Kidney epithelial cell (primary cell): ENCODE results near the gene BRAT1. TPM values are rescaled to one million over a fixed set of nuclear protein-coding genes. Genes with fewer than 3 reads are reported as not detected.
A peak's percentile ranks its signal among the peaks of the same experiment; 100 is the strongest.
"Not testable (repeated sequence)": the region's sequence is repeated elsewhere in the genome, so short reads cannot be mapped to it uniquely, and the experiment has no call there.

Source experiments
- DNase-seq: peaks from one replicate; pipeline ENCODE4 v3.0.0-alpha.2; 2010; ENCODE audit warnings: low read depth
- H3K27me3 ChIP-seq: 2 replicates; pipeline ENCODE4 v1.6.0; 2011; ENCODE audit warnings: low read length; ENCODE audit not compliant: control insufficient read depth, insufficient read depth
- H3K36me3 ChIP-seq: 2 replicates; pipeline ENCODE4 v1.5.1; 2011; ENCODE audit warnings: low read length; ENCODE audit not compliant: control insufficient read depth, insufficient read depth
- H3K4me3 ChIP-seq: 2 replicates; pipeline ENCODE4 v1.5.1; 2011; ENCODE audit warnings: low read depth, mild to moderate bottlenecking, control low read depth, low read length
- total RNA-seq: library from RNA; depleted of rRNA; stranded (reverse); fragments of >200 nt; gene quantifications from 2 replicates; pipeline ENCODE4 v1.2.3, GENCODE V29; 2015
- TF ChIP-seq, protein P1 (sequence below): IDR thresholded peaks from 2 replicates; pipeline ENCODE4 v1.5.1; 2011; ENCODE audit warnings: mild to moderate bottlenecking, moderate library complexity, low read length, control low read depth, inconsistent platforms; ENCODE audit not compliant: insufficient read depth, poor library complexity, severe bottlenecking

BRAT1 gene
- total RNA-seq, 1 donor from 2014 or later = 40.1 TPM

DNA sequence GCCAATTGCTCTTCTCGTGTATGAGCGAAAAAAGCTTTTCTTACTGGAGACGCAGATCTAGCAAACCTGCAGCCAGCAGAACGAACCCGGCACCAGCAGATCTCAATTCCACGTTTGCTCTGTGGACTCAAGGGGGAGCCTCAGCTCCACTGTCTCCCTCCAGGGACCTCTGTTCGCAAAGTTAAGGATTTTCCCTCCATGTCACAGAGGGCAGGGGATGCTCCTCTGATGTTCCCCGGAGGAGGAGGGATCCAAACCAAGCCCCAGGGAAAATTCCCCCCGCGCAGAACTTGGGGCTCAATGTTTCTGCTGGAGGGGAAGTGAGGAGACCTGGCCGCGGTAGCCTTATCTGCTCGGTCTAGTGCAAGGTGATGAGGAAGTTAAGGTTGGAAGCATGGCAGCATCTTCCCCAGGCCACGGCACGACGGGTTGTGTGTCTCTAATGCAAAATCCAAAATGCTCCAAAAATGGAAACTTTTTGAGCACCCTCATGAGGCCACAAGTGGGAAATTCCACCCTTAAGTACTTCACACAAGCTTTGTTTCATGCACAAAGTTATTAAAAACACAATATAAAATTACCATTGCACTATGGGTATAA, 12.5 kb upstream of the BRAT1 start:
- TF ChIP-seq, protein P1, sequence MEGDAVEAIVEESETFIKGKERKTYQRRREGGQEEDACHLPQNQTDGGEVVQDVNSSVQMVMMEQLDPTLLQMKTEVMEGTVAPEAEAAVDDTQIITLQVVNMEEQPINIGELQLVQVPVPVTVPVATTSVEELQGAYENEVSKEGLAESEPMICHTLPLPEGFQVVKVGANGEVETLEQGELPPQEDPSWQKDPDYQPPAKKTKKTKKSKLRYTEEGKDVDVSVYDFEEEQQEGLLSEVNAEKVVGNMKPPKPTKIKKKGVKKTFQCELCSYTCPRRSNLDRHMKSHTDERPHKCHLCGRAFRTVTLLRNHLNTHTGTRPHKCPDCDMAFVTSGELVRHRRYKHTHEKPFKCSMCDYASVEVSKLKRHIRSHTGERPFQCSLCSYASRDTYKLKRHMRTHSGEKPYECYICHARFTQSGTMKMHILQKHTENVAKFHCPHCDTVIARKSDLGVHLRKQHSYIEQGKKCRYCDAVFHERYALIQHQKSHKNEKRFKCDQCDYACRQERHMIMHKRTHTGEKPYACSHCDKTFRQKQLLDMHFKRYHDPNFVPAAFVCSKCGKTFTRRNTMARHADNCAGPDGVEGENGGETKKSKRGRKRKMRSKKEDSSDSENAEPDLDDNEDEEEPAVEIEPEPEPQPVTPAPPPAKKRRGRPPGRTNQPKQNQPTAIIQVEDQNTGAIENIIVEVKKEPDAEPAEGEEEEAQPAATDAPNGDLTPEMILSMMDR = peak; percentile 45
- DNase-seq = no peak
- Histone ChIP-seq H3K27me3 (no peaks in the 10 kb centered on the region), H3K4me3 (no peak overlapping the region), H3K36me3 (peaks cover 3% of the 10 kb centered on the region)

- no peak for DNase-seq
- Histone ChIP-seq H3K36me3 (peaks cover 3% of the 10 kb centered on the region), H3K4me3 (no peak overlapping the region), H3K27me3 (no peaks in the 10 kb centered on the region)
- TF ChIP-seq, protein P1 = no peak
Measured at GRCh38 chr7:2566890-2567678, 11.8 kb upstream of the BRAT1 start.

DNA sequence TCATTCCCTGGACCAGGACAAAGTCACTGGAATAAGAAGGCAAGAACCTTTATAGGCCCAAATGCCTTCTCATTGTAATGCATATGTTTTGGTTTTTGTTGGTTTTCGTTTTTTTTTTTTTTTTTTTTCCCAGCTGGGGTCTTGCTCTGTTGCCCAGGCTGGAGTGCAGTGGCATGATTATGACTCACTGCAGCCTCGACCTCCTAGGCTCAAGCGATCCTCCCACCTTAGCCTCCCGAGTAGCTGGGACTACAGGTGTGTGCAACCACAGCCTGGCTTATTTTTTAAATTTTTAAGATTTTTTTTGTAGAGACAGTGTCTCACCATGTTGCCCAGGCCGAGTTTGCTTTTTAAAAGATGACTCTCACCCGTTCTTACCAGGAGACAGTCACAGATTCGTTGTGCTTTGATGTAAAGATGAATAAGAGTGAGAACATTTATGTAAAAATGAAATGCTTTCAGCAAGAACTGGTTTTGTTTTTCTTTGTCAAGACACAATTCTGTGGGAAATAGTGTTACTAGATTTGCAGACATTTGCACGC, 11.1 kb upstream of the BRAT1 start:
- Histone ChIP-seq H3K36me3 (peaks cover 3% of the 10 kb centered on the region), H3K4me3 (no peak overlapping the region), H3K27me3 (no peaks in the 10 kb centered on the region)
- no peak for DNase-seq
- TF ChIP-seq, protein P1 = no peak

- Histone ChIP-seq H3K4me3 (no peak overlapping the region), H3K36me3 (peaks cover 3% of the 10 kb centered on the region), H3K27me3 (no peaks in the 10 kb centered on the region)
- TF ChIP-seq, protein P1 = no peak
- no peak for DNase-seq
Measured at GRCh38 chr7:2564970-2565540, 9.7 kb upstream of the BRAT1 start.

- not testable (repeated sequence) for DNase-seq, H3K27me3 ChIP-seq, H3K36me3 ChIP-seq, H3K4me3 ChIP-seq
Measured at GRCh38 chr7:2563955-2564354, 8.6 kb upstream of the BRAT1 start.

DNA sequence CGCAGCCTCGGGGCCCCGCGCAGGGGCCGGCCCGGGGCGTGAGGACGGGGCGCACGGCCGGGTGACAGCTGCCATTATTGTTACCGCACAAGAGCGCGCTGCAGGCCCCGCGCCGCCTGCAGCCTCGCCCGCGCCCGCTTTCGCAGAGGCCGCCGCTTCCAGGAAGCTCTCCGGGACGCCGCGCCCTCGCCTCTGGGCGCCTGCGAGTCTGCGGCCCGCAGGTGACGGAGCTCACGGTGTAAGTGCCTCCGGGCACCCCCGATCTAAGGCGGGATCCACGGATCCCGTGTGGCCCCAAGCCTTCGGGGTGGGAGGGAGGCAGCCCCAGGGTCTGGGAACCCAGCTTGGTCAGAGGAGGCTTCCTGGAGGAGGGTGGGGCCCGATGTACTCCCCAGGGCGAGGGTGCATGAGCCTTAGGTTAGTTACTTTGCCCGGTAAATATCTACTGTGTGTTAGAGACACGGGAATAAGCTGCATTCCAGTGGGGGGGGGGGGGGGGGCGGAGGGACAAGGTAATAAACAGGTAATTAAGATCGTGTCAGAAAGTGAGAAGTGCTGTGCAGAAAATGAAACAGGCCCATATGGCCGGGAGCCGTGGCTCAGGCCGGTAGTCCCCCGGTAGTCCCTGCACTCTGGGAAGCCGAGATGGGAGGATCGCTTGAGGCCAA, 4.1 kb upstream of the BRAT1 start:
- DNase-seq = no peak
- H3K27me3 ChIP-seq = no peaks in the 10 kb centered on the region
- TF ChIP-seq, protein P1 = no peak

More for the DNA sequence above, 4.1 kb upstream of the BRAT1 start:
- Histone ChIP-seq H3K4me3 (peak overlapping the region; percentile 94), H3K36me3 (peaks cover 1% of the 10 kb centered on the region)
